ACC112 (cell line): Measurements from ENCODE around the gene SPEM2.

ENCODE experiments used
- H2AFZ ChIP-seq: fragments of 200-600 bp; sonication (generic); one replicate; pipeline ENCODE4 v1.6.0; 2017; ENCODE audit warnings: antibody characterized with exemption, low read length; ENCODE audit not compliant: unreplicated experiment
- H3K27ac ChIP-seq: fragments of 200-600 bp; sonication (generic); 2 replicates; pipeline ENCODE4 v1.5.1; 2014; ENCODE audit warnings: low read depth, mild to moderate bottlenecking, antibody characterized with exemption, low read length, moderate library complexity
- H3K27me3 ChIP-seq: fragments of 200-600 bp; sonication (generic); 2 replicates; pipeline ENCODE4 v1.6.1; 2014; ENCODE audit warnings: mild to moderate bottlenecking, antibody characterized with exemption, low read length, moderate library complexity, mixed read lengths; ENCODE audit not compliant: insufficient read depth
- H3K36me3 ChIP-seq: fragments of 200-600 bp; sonication (generic); 2 replicates; pipeline ENCODE4 v1.6.1; 2016; ENCODE audit warnings: mild to moderate bottlenecking, antibody characterized with exemption, low read length, moderate library complexity, mixed read lengths; ENCODE audit not compliant: insufficient read depth
- H3K4me1 ChIP-seq: fragments of 200-600 bp; sonication (generic); one replicate; pipeline ENCODE4 v1.6.1; 2016; ENCODE audit warnings: low read length, mixed read lengths; ENCODE audit not compliant: insufficient read depth, unreplicated experiment, control insufficient read depth
- H3K4me3 ChIP-seq: fragments of 200-600 bp; sonication (generic); 2 replicates; pipeline ENCODE4 v1.5.1; 2014; ENCODE audit warnings: mild to moderate bottlenecking, low read depth, low read length
- H3K79me2 ChIP-seq: fragments of 200-600 bp; sonication (generic); one replicate; pipeline ENCODE4 v1.6.0; 2016; ENCODE audit warnings: low read length; ENCODE audit not compliant: control insufficient read depth, unreplicated experiment, insufficient read depth

Gene SPEM2

DNA sequence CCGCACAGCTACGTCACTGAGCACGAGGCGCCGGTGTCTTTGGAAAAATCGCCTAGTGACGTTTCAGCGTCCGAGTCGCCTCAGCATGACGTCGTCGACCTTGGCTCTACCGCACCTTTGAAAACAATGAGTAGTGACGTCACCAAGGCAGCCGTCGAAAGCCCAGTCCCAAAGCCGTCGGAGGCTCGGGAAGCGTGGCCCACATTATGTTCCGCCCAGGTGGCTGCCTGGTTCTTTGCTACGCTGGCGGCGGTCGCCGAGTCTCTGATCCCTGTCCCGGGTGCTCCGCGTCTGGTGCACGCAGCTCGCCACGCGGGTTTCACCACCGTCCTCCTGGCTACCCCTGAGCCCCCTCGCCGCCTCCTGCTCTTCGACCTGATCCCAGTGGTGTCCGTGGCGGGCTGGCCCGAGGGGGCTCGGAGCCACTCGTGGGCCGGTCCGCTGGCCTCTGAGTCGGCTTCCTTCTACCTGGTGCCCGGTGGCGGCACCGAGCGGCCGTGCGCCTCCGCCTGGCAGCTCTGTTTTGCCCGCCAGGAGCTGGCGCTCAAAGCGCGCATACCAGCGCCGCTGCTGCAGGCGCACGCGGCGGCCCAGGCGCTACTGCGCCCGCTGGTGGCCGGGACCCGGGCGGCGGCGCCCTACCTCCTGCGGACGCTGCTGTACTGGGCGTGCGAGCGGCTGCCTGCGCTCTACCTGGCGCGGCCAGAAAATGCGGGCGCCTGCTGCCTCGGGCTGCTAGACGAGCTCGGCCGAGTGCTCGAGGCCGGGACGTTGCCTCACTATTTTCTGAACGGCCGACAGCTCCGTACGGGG, 11.3 kb downstream of the SPEM2 start:
- no peaks in the 10 kb centered on the region for H3K36me3 ChIP-seq
- peaks cover 9% of the 10 kb centered on the region for H3K4me1 ChIP-seq
- H3K4me3 ChIP-seq: peak overlapping the region; percentile 74
- H3K27me3 ChIP-seq: peaks cover 16% of the 10 kb centered on the region
- peak overlapping the region; percentile 33 for H2AFZ ChIP-seq
- H3K79me2 ChIP-seq: no peaks in the 10 kb centered on the region
- no peak overlapping the region for H3K27ac ChIP-seq

DNA sequence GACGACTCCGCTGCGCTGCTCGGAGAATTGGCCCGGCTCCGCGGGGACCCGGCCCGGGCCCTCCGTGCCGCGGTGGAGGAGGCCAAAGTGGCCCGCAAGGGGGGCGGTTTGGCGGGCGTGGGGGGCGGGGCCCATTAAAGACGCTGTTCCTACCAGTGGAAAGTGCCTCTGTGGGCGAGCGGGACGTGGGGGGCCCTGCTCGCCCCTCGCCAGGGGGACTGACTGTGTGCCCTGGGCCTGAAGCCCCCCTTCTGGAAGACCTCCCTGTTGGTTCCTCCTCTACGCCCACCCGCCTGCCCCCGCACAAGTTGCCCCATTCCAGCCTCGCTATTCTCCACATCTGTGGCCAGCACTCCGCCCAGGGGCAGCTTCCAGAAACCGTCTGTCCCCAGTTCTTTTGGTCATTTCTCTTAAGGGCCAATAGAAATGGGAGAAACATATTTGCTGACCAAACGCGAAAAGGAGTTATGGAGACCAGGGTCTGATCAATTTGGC, 12.0 kb downstream of the SPEM2 start:
- H3K27me3 ChIP-seq: peaks cover 16% of the 10 kb centered on the region
- H3K27ac ChIP-seq: no peak overlapping the region

DNA sequence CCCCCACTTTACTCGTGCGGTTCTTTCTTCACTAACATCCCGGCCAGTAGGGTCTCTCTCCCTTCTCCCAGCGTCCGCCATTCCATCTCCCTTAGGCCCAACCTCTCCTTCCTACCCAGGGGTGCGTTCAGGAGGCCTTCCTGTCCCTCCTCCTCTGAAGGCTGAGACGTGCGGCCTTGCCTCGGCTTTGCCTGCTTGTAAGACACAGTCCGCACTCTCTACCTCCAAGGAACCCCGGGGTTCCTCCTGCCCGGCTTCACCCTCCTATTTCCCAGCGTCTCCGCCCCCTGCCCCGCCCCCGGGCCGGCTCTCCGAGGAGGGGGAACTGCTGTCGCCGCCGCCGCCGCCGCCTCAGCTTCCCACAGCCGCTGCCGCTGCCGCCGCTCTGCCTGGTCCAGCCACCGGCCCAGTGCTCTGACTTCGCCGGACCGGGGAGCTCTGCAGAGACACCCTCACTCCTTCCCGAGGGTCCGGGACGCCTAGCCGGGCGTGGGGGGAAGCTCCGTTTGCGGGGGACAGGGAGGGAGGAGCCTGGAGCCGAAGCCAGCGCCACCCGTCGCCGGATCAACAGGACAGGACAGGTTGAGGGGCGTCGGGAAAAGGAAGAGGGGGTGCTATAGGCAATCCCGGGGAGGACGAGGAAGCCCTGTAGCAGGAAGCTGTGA, 12.7 kb downstream of the SPEM2 start:
- Histone ChIP-seq H3K79me2 (no peaks in the 10 kb centered on the region), H3K4me1 (peaks cover 9% of the 10 kb centered on the region), H3K27me3 (peaks cover 16% of the 10 kb centered on the region), H3K36me3 (no peaks in the 10 kb centered on the region), H2AFZ (no peak overlapping the region), H3K4me3 (peak overlapping the region; percentile 74), H3K27ac (no peak overlapping the region)

More for the DNA sequence above, 12.0 kb downstream of the SPEM2 start:
- no peaks in the 10 kb centered on the region for H3K79me2 ChIP-seq
- H2AFZ ChIP-seq: no peak overlapping the region
- H3K4me3 ChIP-seq: peak overlapping the region; percentile 74
- peaks cover 9% of the 10 kb centered on the region for H3K4me1 ChIP-seq
- no peaks in the 10 kb centered on the region for H3K36me3 ChIP-seq

DNA sequence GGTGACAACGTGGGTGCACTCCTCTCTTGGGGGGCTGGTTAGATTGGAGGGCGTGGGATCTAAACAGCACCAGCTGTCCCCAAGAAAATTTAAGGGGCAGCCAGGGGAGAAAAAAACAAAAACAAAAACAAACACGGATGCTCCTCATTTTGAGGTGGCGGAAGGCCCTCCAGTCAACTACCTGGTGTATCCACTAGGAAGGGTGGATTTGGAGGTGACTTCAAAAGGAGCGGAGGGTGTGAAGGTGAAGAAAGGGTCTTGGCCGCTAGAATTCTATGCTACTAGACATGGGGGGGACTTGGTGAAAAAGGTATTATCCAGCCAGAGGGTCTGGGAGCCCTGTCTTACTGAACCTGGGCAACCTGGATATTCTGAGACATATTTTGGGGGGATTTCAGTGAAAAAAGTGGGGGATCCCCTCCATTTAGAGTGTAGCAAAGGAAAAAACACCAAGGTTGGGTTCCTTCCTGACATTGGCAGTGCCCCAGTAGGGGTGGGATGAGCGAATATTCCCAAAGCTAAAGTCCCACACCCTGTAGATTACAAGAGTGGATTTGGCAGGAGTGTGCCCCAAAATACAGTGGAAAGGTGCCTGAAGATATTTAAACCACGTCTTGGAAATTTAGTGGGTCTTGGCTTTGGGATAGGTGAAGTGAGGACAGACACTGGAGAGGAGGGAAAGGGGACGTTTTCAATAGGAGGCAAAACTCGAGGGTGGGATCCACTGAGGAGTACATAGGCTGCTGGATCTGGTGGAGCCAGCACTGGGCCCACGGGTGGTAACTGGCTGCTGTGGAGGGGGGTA, 13.4 kb downstream of the SPEM2 start:
- Histone ChIP-seq H2AFZ (no peak overlapping the region), H3K4me1 (peaks cover 13% of the 10 kb centered on the region), H3K79me2 (no peaks in the 10 kb centered on the region), H3K36me3 (no peaks in the 10 kb centered on the region), H3K27ac (no peak overlapping the region), H3K4me3 (peak overlapping the region; percentile 80), H3K27me3 (peaks cover 16% of the 10 kb centered on the region)

DNA sequence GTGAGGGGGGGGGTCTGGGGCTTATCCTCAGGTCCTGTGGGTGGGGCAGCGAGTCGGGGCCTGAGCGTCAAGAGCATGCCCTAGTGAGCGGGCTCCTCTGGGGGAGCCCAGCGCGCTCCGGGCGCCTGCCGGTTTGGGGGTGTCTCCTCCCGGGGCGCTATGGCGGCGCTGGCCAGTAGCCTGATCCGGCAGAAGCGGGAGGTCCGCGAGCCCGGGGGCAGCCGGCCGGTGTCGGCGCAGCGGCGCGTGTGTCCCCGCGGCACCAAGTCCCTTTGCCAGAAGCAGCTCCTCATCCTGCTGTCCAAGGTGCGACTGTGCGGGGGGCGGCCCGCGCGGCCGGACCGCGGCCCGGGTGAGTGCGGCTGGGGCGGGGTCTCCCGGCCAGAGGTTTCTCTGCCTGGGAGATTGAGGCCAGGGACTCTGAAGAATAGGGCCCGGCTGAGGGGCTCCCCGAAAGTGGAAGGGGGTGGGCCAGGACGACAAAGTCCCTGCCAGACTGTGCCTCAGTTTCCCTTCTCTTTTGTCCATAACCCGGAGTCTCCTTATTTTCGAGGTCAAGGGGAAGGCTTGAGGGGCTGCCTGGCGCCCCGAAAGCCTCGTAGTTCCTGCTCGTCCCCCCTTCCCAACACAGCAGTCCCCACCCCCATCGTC, 14.2 kb downstream of the SPEM2 start, which contains the start of gene FGF11:
TSS of gene FGF11 (plus strand) at position 51 of the 651 bp plus-strand sequence. CDS start at position 160, 109 bp downstream.
- H3K27ac ChIP-seq: no peak within 1 kb of the TSS
- H3K4me1 ChIP-seq: peaks cover 20% of the 10 kb centered on the region
- H3K4me3 ChIP-seq: peak within 1 kb of the TSS; percentile 80
- peaks cover 16% of the 10 kb centered on the region for H3K27me3 ChIP-seq
- H2AFZ ChIP-seq: peak within 1 kb of the TSS; percentile 48
- H3K79me2 ChIP-seq: no peaks in the 10 kb centered on the region
- H3K36me3 ChIP-seq: no peaks in the 10 kb centered on the region

DNA sequence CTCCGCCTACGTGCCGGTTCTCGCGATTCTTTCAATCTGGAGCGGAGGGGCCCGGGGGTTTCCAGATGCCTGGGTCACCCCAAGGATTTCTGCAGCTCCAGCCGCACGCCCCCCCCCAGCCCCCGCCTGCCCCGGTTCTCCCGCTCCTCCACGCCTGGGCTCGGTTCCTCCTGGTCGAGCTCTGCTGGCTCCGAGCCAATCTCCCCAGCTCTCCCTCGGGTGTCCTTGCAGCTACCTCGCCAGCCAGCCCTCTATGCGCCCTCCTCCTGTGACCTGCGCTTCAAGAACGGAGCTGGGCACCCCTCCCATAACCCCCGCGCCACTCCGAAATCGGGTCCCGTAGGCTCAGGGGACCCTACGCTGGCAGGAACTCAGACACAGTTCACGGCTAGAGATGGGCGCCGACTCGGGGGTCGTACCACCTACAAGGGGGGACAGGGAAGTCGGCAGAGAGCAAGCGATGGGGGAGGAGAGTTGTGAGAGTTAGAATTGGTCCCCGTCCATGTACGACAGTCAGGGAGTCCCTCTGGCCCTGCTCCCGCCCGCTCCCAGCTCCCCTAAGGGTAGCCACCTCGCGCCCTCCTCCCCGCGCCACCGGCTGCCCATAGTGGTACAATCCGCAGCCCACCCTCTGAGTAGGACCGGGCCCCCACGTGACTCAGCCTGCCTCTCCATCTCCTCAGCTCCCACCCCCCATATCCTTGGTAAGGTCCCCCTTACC, 14.9 kb downstream of the SPEM2 start:
- no peak overlapping the region for H3K27ac ChIP-seq
- no peaks in the 10 kb centered on the region for H3K36me3 ChIP-seq
- peak overlapping the region; percentile 48 for H2AFZ ChIP-seq
- peaks cover 16% of the 10 kb centered on the region for H3K27me3 ChIP-seq
- no peaks in the 10 kb centered on the region for H3K79me2 ChIP-seq
- peak overlapping the region; percentile 80 for H3K4me3 ChIP-seq
- H3K4me1 ChIP-seq: peaks cover 25% of the 10 kb centered on the region

DNA sequence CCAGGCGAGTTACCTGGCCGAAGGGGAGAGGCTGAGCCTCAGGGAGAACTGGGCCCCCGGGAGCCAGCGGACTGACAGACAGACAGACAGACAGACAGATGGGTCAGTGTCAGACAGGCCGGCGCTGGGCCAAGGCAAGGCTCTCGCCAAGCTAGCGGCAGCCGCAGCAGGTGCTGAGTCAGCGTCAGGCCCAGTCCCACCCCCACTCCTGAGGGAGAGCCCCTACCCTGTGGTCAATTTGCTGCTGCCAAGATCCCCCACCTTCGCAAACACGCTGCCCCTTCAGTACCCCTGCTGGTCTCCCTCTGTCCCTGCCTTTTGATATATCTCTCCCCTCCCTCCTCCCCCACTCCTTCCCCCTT, 15.4 kb downstream of the SPEM2 start:
- no peaks in the 10 kb centered on the region for H3K36me3 ChIP-seq
- peaks cover 25% of the 10 kb centered on the region for H3K4me1 ChIP-seq
- H3K79me2 ChIP-seq: no peaks in the 10 kb centered on the region
- peak overlapping the region; percentile 48 for H2AFZ ChIP-seq
- H3K27me3 ChIP-seq: peaks cover 17% of the 10 kb centered on the region
- no peak overlapping the region for H3K27ac ChIP-seq
- H3K4me3 ChIP-seq: peak overlapping the region; percentile 80

DNA sequence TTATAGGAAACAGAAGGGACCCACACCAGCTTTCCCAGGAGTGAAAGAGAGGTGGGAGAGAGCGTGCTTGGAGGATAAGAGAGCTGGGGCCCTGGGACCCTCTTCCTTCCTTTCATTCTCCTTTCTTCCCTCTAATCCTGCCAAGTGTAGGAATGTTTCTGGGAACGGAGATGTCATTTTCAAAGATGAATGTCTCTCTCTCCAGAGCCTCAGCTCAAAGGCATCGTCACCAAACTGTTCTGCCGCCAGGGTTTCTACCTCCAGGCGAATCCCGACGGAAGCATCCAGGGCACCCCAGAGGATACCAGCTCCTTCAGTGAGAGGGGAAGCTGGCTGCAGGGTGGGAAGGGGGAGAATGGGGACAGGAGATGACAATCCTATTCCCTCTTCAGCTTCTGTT, 15.8 kb downstream of the SPEM2 start:
- Histone ChIP-seq H3K4me3 (peak overlapping the region; percentile 80), H3K4me1 (peaks cover 25% of the 10 kb centered on the region), H2AFZ (no peak overlapping the region)

DNA sequence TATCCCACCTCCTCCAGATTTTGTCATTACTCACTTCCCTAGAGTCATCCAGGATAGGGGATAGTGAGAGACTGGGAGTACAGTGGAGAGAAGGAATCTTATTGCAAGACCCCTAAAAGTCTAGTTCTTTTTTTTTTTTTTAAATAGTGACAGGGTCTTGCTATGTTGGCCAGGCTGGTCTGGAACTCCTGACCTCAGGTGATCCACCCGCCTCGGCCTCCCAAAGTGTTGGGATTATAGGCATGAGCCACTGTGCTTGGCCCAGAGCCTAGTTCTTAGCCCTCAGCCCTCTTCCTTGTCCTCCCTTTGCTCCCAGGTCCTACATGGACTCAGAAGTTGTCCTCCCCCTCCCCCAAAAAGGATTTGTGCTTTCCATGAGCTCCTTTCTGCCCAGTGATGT, 16.7 kb downstream of the SPEM2 start:
- H3K27ac ChIP-seq: no peak overlapping the region
- no peaks in the 10 kb centered on the region for H3K79me2 ChIP-seq
- no peaks in the 10 kb centered on the region for H3K36me3 ChIP-seq
- H3K27me3 ChIP-seq: peaks cover 29% of the 10 kb centered on the region
- H2AFZ ChIP-seq: no peak overlapping the region
- no peak overlapping the region for H3K4me3 ChIP-seq
- peaks cover 25% of the 10 kb centered on the region for H3K4me1 ChIP-seq

More for the DNA sequence above, 15.8 kb downstream of the SPEM2 start:
- Histone ChIP-seq H3K79me2 (no peaks in the 10 kb centered on the region), H3K36me3 (no peaks in the 10 kb centered on the region), H3K27me3 (peaks cover 20% of the 10 kb centered on the region), H3K27ac (no peak overlapping the region)
